CD14-positive monocyte (primary cell): Measurements from ENCODE around the gene OSBPL9. TPM values are rescaled to one million over a fixed set of nuclear protein-coding genes. Genes with fewer than 3 reads are reported as not detected.

Experiments
- DNase-seq, 3 donors: peaks; one replicate each; pipeline ENCODE4 v3.0.0-alpha.2; 2011 to 2022
- H2AFZ ChIP-seq: 2 replicates; pipeline ENCODE4 v1.6.0; 2012; ENCODE audit warnings: mild to moderate bottlenecking, low read depth, low read length, inconsistent platforms; ENCODE audit not compliant: insufficient read depth, poor library complexity, severe bottlenecking
- H3K27ac ChIP-seq, 2 donors: 1 replicate in 1 of 2; 2 replicates in 1 of 2; pipeline ENCODE4 v1.5.1; 2012 to 2013; ENCODE audit warnings: low read length in 2 of 2, control low read depth in 1 of 2, inconsistent platforms in 1 of 2, low read depth in 1 of 2, mild to moderate bottlenecking in 1 of 2
- H3K27me3 ChIP-seq, 2 donors: one replicate each; pipeline versions ENCODE4 v1.6.0 to v1.6.1; 2011 to 2013; ENCODE audit warnings: low read length in 2 of 2; ENCODE audit not compliant: control insufficient read depth in 2 of 2, insufficient read depth in 2 of 2
- H3K36me3 ChIP-seq, 2 donors: replicated peaks in 1 of 2; 1 replicate in 1 of 2; 2 replicates in 1 of 2; pipeline versions ENCODE4 v1.5.1 to v1.6.1; 2012 to 2013; ENCODE audit warnings: low read length in 2 of 2, control low read depth in 1 of 2, inconsistent platforms in 1 of 2, mild to moderate bottlenecking in 1 of 2; ENCODE audit not compliant: insufficient read depth in 2 of 2, control insufficient read depth in 1 of 2
- H3K4me1 ChIP-seq, 2 donors: 1 replicate in 1 of 2; 2 replicates in 1 of 2; pipeline versions ENCODE4 v1.5.1 to v1.6.1; 2012 to 2013; ENCODE audit warnings: low read length in 2 of 2, control low read depth in 1 of 2, inconsistent platforms in 1 of 2, mild to moderate bottlenecking in 1 of 2, moderate library complexity in 1 of 2; ENCODE audit not compliant: insufficient read depth in 2 of 2, control insufficient read depth in 1 of 2
- H3K4me2 ChIP-seq: replicated peaks from 2 replicates; pipeline ENCODE3; 2012; ENCODE audit warnings: low read length, moderate library complexity, mild to moderate bottlenecking; ENCODE audit not compliant: poor library complexity, severe bottlenecking; ENCODE audit errors: extremely low read depth
- H3K4me3 ChIP-seq, 3 experiments: fragments of 200-600 bp in 1 of 3; sonication (generic) in 1 of 3; replicated peaks in 1 of 3; 1 replicate in 2 of 3; 2 replicates in 1 of 3; pipeline ENCODE4 v1.5.1; 2011 to 2013; ENCODE audit warnings: low read length in 3 of 3, mild to moderate bottlenecking in 3 of 3, control low read depth in 2 of 3, low read depth in 2 of 3, inconsistent platforms in 1 of 3, moderate library complexity in 1 of 3
- H3K79me2 ChIP-seq: 2 replicates; pipeline ENCODE4 v1.6.0; 2012; ENCODE audit warnings: mild to moderate bottlenecking, control low read depth, inconsistent platforms, low read length, moderate library complexity; ENCODE audit not compliant: insufficient read depth
- H3K9ac ChIP-seq: 2 replicates; pipeline ENCODE4 v1.6.0; 2017; ENCODE audit warnings: low read length, mild to moderate bottlenecking; ENCODE audit not compliant: insufficient read depth, poor library complexity, severe bottlenecking
- H3K9me3 ChIP-seq, 2 donors: replicated peaks in 1 of 2; 1 replicate in 1 of 2; 2 replicates in 1 of 2; pipeline versions ENCODE4 v1.5.1 to v1.6.1; 2012 to 2013; ENCODE audit warnings: low read length in 2 of 2, control low read depth in 1 of 2; ENCODE audit not compliant: control insufficient read depth in 1 of 2, insufficient read depth in 1 of 2
- H4K20me1 ChIP-seq: 2 replicates; pipeline ENCODE4 v1.6.0; 2012; ENCODE audit warnings: mild to moderate bottlenecking, low read length, control low read depth, moderate library complexity; ENCODE audit not compliant: insufficient read depth
- H3K27ac Mint-ChIP-seq, 7 donors: one replicate each; pipeline ENCODE4 v1.8.0; 2020; ENCODE audit warnings: mild to moderate bottlenecking in 7 of 7, mixed read lengths in 7 of 7, moderate library complexity in 6 of 7, inconsistent platforms in 2 of 7
- H3K27me3 Mint-ChIP-seq, 3 donors: one replicate each; pipeline ENCODE4 v1.8.0; 2021 to 2022; ENCODE audit warnings: low read depth in 3 of 3, mild to moderate bottlenecking in 3 of 3, mixed read lengths in 3 of 3, moderate library complexity in 3 of 3, inconsistent platforms in 1 of 3
- H3K36me3 Mint-ChIP-seq, 2 donors: one replicate each; pipeline ENCODE4 v1.8.0; 2020; ENCODE audit warnings: mixed read lengths in 2 of 2, inconsistent platforms in 1 of 2, mild to moderate bottlenecking in 1 of 2
- H3K4me1 Mint-ChIP-seq: one replicate; pipeline ENCODE4 v1.8.0; 2020; ENCODE audit warnings: mild to moderate bottlenecking, mixed read lengths
- H3K4me3 Mint-ChIP-seq, 2 donors: one replicate each; pipeline ENCODE4 v1.8.0; 2020; ENCODE audit warnings: mild to moderate bottlenecking in 2 of 2, mixed read lengths in 2 of 2, moderate library complexity in 1 of 2
- H3K9me3 Mint-ChIP-seq, 7 donors: one replicate each; pipeline ENCODE4 v1.8.0; 2020 to 2022; ENCODE audit warnings: mixed read lengths in 7 of 7, mild to moderate bottlenecking in 6 of 7, moderate library complexity in 6 of 7, inconsistent platforms in 2 of 7
- WGBS: methylation state at CpG from one replicate; pipeline ENCODE4 v1.1.5; 2013; ENCODE audit warnings: missing lambda C conversion rate; ENCODE audit not compliant: insufficient coverage; 5-methylcytosine and 5-hydroxymethylcytosine counted together
- intact Hi-C, 2 donors: fragments of 100-400 bp; cut with micrococcal nuclease; formaldehyde crosslinking; loops; one replicate each; pipeline versions ENCODE4 v1.15.0 to v1.15.1; 2023
- polyA plus RNA-seq, 3 donors: library from polyadenylated mRNA; depleted of rRNA in 1 of 3; unstranded in 2 of 3; stranded (reverse) in 1 of 3; fragments of 300-500 nt in 2 of 3; fragments of >200 nt in 1 of 3; fragmentation: Illumina TruSeq in 2 of 3; gene quantifications; 1 replicate in 2 of 3; 2 replicates in 1 of 3; pipeline ENCODE4 v1.2.3, GENCODE V29; 2012 to 2021
- TF ChIP-seq, protein P1 (sequence below): fragments of 200-600 bp; IDR thresholded peaks from one replicate; pipeline ENCODE4 v1.8.0; 2022; ENCODE audit warnings: antibody characterized with exemption, mild to moderate bottlenecking

OSBPL9 gene
- polyA plus RNA-seq, 3 donors: 22.2 to 41.4 (median 31.3) TPM

DNA sequence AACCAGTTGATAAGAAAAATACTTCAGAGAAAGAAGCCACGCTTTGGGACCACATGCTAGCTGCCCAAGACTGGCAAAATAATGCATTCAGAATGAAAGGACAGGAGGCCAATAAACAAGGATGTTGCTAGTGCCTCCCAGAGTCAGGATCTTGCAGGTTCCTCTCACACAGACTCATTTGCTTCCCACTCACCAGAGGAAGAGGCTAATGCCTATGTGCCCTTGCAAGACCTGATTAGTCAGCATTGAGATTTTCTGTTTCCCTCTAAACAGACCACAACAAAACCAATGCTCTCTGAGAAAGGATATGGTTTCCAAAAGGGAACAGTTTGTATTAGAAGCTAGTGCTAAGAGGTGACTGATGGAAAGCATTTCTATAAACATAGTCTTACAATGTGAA lies 176.0 kb downstream of the OSBPL9 start:
- Histone ChIP-seq H3K79me2 (no peaks in the 10 kb centered on the region), H3K4me1 (no peaks in the 10 kb centered on the region), H3K9me3 (no peaks in the 10 kb centered on the region), H2AFZ (no peak overlapping the region), H3K9ac (no peak overlapping the region), H3K4me3 (no peak overlapping the region), H3K27me3 (no peaks in the 10 kb centered on the region), H4K20me1 (peaks cover 14% of the 10 kb centered on the region), H3K27ac (peak overlapping the region in 1 of 2 donors; percentile 30), H3K4me2 (no peak overlapping the region), H3K36me3 (peaks cover 89 to 95% of the 10 kb centered on the region in 2 donors)
- TF ChIP-seq, protein P1, sequence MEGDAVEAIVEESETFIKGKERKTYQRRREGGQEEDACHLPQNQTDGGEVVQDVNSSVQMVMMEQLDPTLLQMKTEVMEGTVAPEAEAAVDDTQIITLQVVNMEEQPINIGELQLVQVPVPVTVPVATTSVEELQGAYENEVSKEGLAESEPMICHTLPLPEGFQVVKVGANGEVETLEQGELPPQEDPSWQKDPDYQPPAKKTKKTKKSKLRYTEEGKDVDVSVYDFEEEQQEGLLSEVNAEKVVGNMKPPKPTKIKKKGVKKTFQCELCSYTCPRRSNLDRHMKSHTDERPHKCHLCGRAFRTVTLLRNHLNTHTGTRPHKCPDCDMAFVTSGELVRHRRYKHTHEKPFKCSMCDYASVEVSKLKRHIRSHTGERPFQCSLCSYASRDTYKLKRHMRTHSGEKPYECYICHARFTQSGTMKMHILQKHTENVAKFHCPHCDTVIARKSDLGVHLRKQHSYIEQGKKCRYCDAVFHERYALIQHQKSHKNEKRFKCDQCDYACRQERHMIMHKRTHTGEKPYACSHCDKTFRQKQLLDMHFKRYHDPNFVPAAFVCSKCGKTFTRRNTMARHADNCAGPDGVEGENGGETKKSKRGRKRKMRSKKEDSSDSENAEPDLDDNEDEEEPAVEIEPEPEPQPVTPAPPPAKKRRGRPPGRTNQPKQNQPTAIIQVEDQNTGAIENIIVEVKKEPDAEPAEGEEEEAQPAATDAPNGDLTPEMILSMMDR: no peak
- WGBS: 83% methylated on average over 1 of the region's 1 CpG
- DNase-seq: no peak
- Mint-ChIP-seq H3K36me3 (peaks cover 86 to 94% of the 10 kb centered on the region in 2 donors), H3K4me3 (no peak overlapping the region), H3K27ac (peak overlapping the region in 2 of 7 donors; percentile 9 to 48), H3K9me3 (no peaks in the 10 kb centered on the region), H3K27me3 (no peaks in the 10 kb centered on the region), H3K4me1 (no peaks in the 10 kb centered on the region)
- intact Hi-C loops: no loop called here

DNA sequence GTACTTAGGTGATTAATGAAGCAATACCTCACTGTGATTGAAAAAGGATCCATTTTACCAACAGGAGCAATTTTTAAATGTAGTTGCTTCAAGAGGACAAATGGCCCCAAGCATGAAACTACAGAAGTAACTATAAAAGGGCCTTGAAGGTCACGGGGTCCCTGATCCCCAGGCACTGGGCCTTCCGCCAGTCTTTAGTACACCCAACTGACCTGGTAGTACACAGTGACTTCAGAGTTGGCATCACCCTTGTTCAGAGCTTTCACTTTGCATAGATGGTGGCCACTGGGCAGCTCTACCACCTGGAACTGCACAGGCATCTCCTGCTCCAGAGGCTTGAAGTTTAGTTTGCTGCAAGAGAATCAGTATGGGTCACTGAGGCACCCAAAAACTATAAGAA lies 177.4 kb downstream of the OSBPL9 start:
- Histone ChIP-seq H3K4me1 (no peaks in the 10 kb centered on the region), H3K27ac (peak overlapping the region in 1 of 2 donors; percentile 30), H3K27me3 (no peaks in the 10 kb centered on the region), H2AFZ (no peak overlapping the region), H4K20me1 (peaks cover 14% of the 10 kb centered on the region), H3K4me2 (no peak overlapping the region), H3K9ac (no peak overlapping the region), H3K4me3 (no peak overlapping the region), H3K79me2 (no peaks in the 10 kb centered on the region), H3K9me3 (no peaks in the 10 kb centered on the region), H3K36me3 (peaks cover 83 to 93% of the 10 kb centered on the region in 2 donors)
- Mint-ChIP-seq H3K4me3 (no peak overlapping the region), H3K4me1 (no peaks in the 10 kb centered on the region), H3K27me3 (no peaks in the 10 kb centered on the region), H3K27ac (peak overlapping the region in 2 of 7 donors; percentile 27 to 29), H3K9me3 (no peaks in the 10 kb centered on the region), H3K36me3 (peaks cover 85 to 92% of the 10 kb centered on the region in 2 donors)
- TF ChIP-seq, protein P1: no peak
- intact Hi-C loops: no loop called here
- 100% methylated on average over 1 of the region's 2 CpGs for WGBS
- DNase-seq: no peak
